Stimulated activated naive CD8-positive, alpha-beta T cell treated with anti-CD3 and anti-CD28 coated beads, Interleukin-15, Interleukin-2, amounts not matched to agents 100 ng/mL and 50 ng/mL, for 24 hours (primary cell): ENCODE data around the gene TAL2.

Experiments
- H3K27ac Mint-ChIP-seq: one replicate; pipeline ENCODE4 v1.8.0; 2021; ENCODE audit warnings: mild to moderate bottlenecking, mixed read lengths
- H3K27me3 Mint-ChIP-seq: one replicate; pipeline ENCODE4 v1.8.0; 2021; ENCODE audit warnings: mixed read lengths
- H3K36me3 Mint-ChIP-seq: one replicate; pipeline ENCODE4 v1.8.0; 2021; ENCODE audit warnings: low read depth, mixed read lengths
- H3K4me1 Mint-ChIP-seq: one replicate; pipeline ENCODE4 v1.8.0; 2021; ENCODE audit warnings: low read depth, mixed read lengths
- H3K4me3 Mint-ChIP-seq: one replicate; pipeline ENCODE4 v1.8.0; 2021; ENCODE audit warnings: mild to moderate bottlenecking, mixed read lengths
- H3K9me3 Mint-ChIP-seq: one replicate; pipeline ENCODE4 v1.8.0; 2021; ENCODE audit warnings: mixed read lengths

Gene TAL2

GRCh38 chr9:105661011-105661410, 1.2 kb upstream of the TAL2 start:
- no peaks in the 10 kb centered on the region for H3K36me3 Mint-ChIP-seq
- H3K4me3 Mint-ChIP-seq: no peak overlapping the region
- no peak overlapping the region for H3K27ac Mint-ChIP-seq
- peaks cover 26% of the 10 kb centered on the region for H3K27me3 Mint-ChIP-seq
- H3K4me1 Mint-ChIP-seq: peaks cover 14% of the 10 kb centered on the region
- no peaks in the 10 kb centered on the region for H3K9me3 Mint-ChIP-seq

GRCh38 chr9:105663914-105664313, 1.7 kb downstream of the TAL2 start:
- no peaks in the 10 kb centered on the region for H3K9me3 Mint-ChIP-seq
- H3K36me3 Mint-ChIP-seq: no peaks in the 10 kb centered on the region
- H3K27ac Mint-ChIP-seq: no peak overlapping the region
- peaks cover 5% of the 10 kb centered on the region for H3K4me1 Mint-ChIP-seq
- H3K27me3 Mint-ChIP-seq: peaks cover 11% of the 10 kb centered on the region
- no peak overlapping the region for H3K4me3 Mint-ChIP-seq

- Mint-ChIP-seq H3K36me3 (no peaks in the 10 kb centered on the region), H3K4me1 (peaks cover 3% of the 10 kb centered on the region), H3K27me3 (peaks cover 11% of the 10 kb centered on the region), H3K27ac (no peak overlapping the region), H3K4me3 (no peak overlapping the region), H3K9me3 (no peaks in the 10 kb centered on the region)
Measured at GRCh38 chr9:105667867-105668266, 5.6 kb downstream of the TAL2 start.

- H3K4me3 Mint-ChIP-seq: no peak overlapping the region
Measured at GRCh38 chr9:105670315-105670714, 8.1 kb downstream of the TAL2 start.

GRCh38 chr9:105670775-105671174, 8.5 kb downstream of the TAL2 start:
- no peaks in the 10 kb centered on the region for H3K9me3 Mint-ChIP-seq

More at GRCh38 chr9:105670315-105670714, 8.1 kb downstream of the TAL2 start:
- no peak overlapping the region for H3K27ac Mint-ChIP-seq
- no peaks in the 10 kb centered on the region for H3K36me3 Mint-ChIP-seq
- peaks cover 8% of the 10 kb centered on the region for H3K4me1 Mint-ChIP-seq
- H3K27me3 Mint-ChIP-seq: peaks cover 18% of the 10 kb centered on the region
- H3K9me3 Mint-ChIP-seq: no peaks in the 10 kb centered on the region

GRCh38 chr9:105672711-105673234, 10.5 kb downstream of the TAL2 start:
- H3K4me3 Mint-ChIP-seq: no peak overlapping the region

More at GRCh38 chr9:105670775-105671174, 8.5 kb downstream of the TAL2 start:
- peaks cover 8% of the 10 kb centered on the region for H3K4me1 Mint-ChIP-seq
- H3K27me3 Mint-ChIP-seq: peaks cover 18% of the 10 kb centered on the region
- H3K27ac Mint-ChIP-seq: no peak overlapping the region
- no peaks in the 10 kb centered on the region for H3K36me3 Mint-ChIP-seq
- no peak overlapping the region for H3K4me3 Mint-ChIP-seq

GRCh38 chr9:105673850-105674387, 11.7 kb downstream of the TAL2 start:
- Mint-ChIP-seq H3K27me3 (peaks cover 14% of the 10 kb centered on the region), H3K27ac (no peak overlapping the region), H3K9me3 (no peaks in the 10 kb centered on the region), H3K4me3 (no peak overlapping the region), H3K36me3 (no peaks in the 10 kb centered on the region), H3K4me1 (peaks cover 8% of the 10 kb centered on the region)

More at GRCh38 chr9:105672711-105673234, 10.5 kb downstream of the TAL2 start:
- Mint-ChIP-seq H3K27me3 (peaks cover 16% of the 10 kb centered on the region), H3K27ac (peak overlapping the region; percentile 49), H3K9me3 (no peaks in the 10 kb centered on the region), H3K4me1 (peaks cover 8% of the 10 kb centered on the region), H3K36me3 (no peaks in the 10 kb centered on the region)

GRCh38 chr9:105676351-105676923, 14.2 kb downstream of the TAL2 start:
- Mint-ChIP-seq H3K27me3 (peaks cover 11% of the 10 kb centered on the region), H3K27ac (no peak overlapping the region), H3K4me1 (peaks cover 8% of the 10 kb centered on the region), H3K9me3 (no peaks in the 10 kb centered on the region), H3K36me3 (no peaks in the 10 kb centered on the region), H3K4me3 (no peak overlapping the region)

GRCh38 chr9:105678163-105678562, 15.9 kb downstream of the TAL2 start:
- no peaks in the 10 kb centered on the region for H3K36me3 Mint-ChIP-seq
- no peaks in the 10 kb centered on the region for H3K9me3 Mint-ChIP-seq
- H3K4me3 Mint-ChIP-seq: no peak overlapping the region
- peaks cover 2% of the 10 kb centered on the region for H3K4me1 Mint-ChIP-seq
- H3K27ac Mint-ChIP-seq: no peak overlapping the region
- peaks cover 3% of the 10 kb centered on the region for H3K27me3 Mint-ChIP-seq

GRCh38 chr9:105678781-105679180, 16.5 kb downstream of the TAL2 start:
- Mint-ChIP-seq H3K36me3 (no peaks in the 10 kb centered on the region), H3K27me3 (no peaks in the 10 kb centered on the region), H3K4me1 (no peaks in the 10 kb centered on the region)

GRCh38 chr9:105679257-105680022, 17.2 kb downstream of the TAL2 start:
- H3K4me3 Mint-ChIP-seq: no peak overlapping the region
- H3K36me3 Mint-ChIP-seq: no peaks in the 10 kb centered on the region
- no peaks in the 10 kb centered on the region for H3K9me3 Mint-ChIP-seq
- no peaks in the 10 kb centered on the region for H3K4me1 Mint-ChIP-seq
- no peaks in the 10 kb centered on the region for H3K27me3 Mint-ChIP-seq
- no peak overlapping the region for H3K27ac Mint-ChIP-seq

More at GRCh38 chr9:105678781-105679180, 16.5 kb downstream of the TAL2 start:
- H3K4me3 Mint-ChIP-seq: no peak overlapping the region
- no peaks in the 10 kb centered on the region for H3K9me3 Mint-ChIP-seq
- no peak overlapping the region for H3K27ac Mint-ChIP-seq

GRCh38 chr9:105681313-105681712, 19.1 kb downstream of the TAL2 start:
- Mint-ChIP-seq H3K4me1 (no peaks in the 10 kb centered on the region), H3K9me3 (no peaks in the 10 kb centered on the region), H3K27me3 (no peaks in the 10 kb centered on the region), H3K36me3 (no peaks in the 10 kb centered on the region), H3K4me3 (no peak overlapping the region), H3K27ac (no peak overlapping the region)

GRCh38 chr9:105681724-105682123, 19.5 kb downstream of the TAL2 start:
- Mint-ChIP-seq H3K9me3 (no peaks in the 10 kb centered on the region), H3K36me3 (no peaks in the 10 kb centered on the region), H3K27ac (no peak overlapping the region), H3K4me3 (no peak overlapping the region), H3K4me1 (no peaks in the 10 kb centered on the region), H3K27me3 (no peaks in the 10 kb centered on the region)

- Mint-ChIP-seq H3K27ac (no peak overlapping the region), H3K4me1 (no peaks in the 10 kb centered on the region)
Measured at GRCh38 chr9:105683688-105684275, 21.5 kb downstream of the TAL2 start.

GRCh38 chr9:105686936-105687335, 24.7 kb downstream of the TAL2 start:
- H3K4me1 Mint-ChIP-seq: no peaks in the 10 kb centered on the region
- peaks cover 17% of the 10 kb centered on the region for H3K27me3 Mint-ChIP-seq
- no peak overlapping the region for H3K27ac Mint-ChIP-seq
- H3K36me3 Mint-ChIP-seq: no peaks in the 10 kb centered on the region
- H3K4me3 Mint-ChIP-seq: no peak overlapping the region
- H3K9me3 Mint-ChIP-seq: no peaks in the 10 kb centered on the region

More at GRCh38 chr9:105683688-105684275, 21.5 kb downstream of the TAL2 start:
- Mint-ChIP-seq H3K9me3 (no peaks in the 10 kb centered on the region), H3K4me3 (no peak overlapping the region), H3K27me3 (peaks cover 5% of the 10 kb centered on the region), H3K36me3 (no peaks in the 10 kb centered on the region)
